Epidermal melanocyte (primary cell): ENCODE measurements around the gene KCND2.

Source experiments
- DNase-seq: peaks from one replicate; pipeline ENCODE4 v3.0.0; 2011; ENCODE audit warnings: low spot score; ENCODE audit not compliant: insufficient read length

The KCND2 gene

DNA sequence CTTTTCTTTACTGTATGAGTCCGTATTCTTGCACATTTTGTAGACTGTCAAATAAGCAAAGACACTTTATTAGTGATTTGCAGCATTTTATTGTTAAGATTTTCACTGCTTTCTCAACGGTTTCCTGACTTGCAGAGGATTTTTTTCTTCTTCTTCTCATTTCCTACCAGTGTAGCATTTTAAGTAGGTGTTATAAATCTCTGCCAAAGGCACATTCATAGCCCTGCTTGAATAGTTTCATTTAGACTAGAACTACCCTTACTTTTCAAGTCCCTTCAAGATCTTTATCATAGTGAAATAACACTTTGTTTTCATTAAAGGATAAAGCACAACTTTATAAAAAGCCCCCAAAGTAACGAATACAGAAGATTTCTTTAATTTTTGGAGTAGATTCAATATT is 313.6 kb downstream of the KCND2 start:
- no peak for DNase-seq

DNA sequence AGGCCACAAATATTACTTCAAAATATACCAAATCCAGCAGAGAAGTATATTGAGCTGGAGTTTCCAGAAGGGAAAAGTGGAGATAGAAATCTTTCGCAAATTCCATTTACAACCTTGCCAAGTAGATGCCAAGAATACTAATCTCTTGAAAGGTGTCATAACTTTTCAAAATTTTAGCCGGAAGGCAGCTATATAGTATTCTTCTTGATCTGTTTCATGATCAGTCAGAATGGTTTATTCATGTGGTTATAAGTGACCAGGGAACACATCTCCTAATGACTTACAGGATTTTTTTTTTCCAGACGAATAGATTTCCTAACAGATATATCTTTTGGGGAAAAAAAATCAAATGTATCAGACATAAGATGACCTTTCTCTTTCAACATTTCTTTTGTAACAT is 314.3 kb downstream of the KCND2 start:
- no peak for DNase-seq

DNA sequence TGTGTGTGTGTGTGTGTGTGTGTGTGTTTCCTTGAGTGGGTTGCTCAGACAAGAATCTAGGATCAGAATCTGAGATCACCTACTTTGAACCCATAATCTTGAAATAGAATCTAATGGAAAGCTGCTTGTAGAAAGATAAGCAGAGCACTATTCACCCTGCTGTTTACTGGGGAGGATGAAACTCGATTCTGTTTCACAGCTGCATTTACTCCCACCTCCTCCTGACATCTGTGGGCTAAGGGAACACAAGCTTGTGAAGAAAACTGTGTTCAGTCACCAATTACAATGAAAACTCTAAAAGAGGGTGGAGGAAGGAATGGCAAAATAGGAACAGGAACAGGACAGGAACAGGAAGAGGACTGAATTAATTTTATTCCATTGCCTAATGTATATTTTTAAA is 315.4 kb downstream of the KCND2 start:
- DNase-seq, result no peak

- DNase-seq, result no peak
These were observed 315.9 kb downstream of the KCND2 start for GRCh38 chr7:120588862-120589261.

GRCh38 chr7:120600607-120601006 is 327.6 kb downstream of the KCND2 start:
- DNase-seq, result no peak

- no peak for DNase-seq
These were observed 330.4 kb downstream of the KCND2 start for GRCh38 chr7:120603366-120603765.

DNA sequence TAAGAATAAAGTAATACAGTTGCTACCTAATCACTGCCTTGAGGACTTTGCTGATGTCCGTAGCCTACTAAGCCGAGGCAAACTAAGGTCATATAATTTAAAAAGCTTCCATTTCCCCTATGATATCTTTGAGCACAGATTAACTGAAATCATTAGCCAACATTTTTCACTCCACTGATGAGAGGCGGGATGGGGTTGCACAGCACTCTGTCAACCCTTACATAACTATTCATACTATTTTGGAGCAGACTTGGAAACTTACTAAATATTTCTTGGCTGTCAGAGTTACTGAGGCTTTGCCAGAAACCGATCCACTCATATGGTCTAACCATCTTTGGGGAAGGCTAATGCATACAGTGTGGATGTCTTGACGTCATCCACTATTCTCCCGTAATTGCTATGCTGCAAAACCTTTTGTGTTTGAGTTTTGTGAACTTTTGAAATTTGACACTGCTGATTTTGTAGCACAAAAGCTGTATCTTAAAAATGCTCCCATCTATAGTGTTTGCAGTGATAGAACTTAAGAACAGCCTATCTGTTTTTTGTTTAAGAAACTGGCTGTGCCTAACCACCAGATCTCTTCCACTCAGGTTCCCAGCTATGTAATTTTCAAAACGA is 336.3 kb downstream of the KCND2 start:
- DNase-seq, result no peak

DNA sequence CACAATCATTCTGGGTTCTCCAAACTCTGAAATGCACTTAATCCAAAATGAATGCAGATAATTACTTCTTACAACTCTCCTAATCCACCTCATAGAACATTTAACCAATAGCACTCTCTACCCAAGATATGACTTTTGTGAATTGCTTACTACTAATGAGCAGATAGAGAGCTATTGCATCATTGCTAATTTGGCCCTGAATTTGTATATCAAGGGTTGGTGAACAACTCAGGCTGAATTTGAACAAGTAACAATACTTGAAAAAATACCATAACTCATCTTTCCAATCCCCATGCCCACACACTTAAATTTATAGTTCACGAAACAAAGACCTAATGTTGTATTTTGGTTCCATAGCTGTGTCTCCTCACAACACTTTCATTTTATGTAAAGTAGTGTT is 339.0 kb downstream of the KCND2 start:
- DNase-seq, result no peak

DNA sequence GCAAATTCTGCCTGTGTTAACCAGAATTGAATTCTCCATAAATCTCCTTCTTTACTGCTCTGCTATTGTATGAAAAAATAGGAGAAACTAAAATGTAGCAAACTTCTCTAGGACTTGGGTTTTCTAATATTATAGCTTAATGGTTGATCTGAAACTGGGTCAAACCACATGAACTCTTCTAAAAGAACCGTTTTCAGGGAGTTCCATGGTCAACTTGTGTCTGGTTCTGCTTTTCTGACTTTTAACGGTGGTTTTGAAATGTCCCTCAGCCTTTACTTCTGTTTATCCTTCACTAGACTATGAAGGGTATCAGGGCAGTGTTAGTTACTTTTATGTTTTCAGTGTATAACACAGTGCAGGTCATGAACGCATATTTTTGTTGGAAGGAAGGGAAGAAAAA is 342.7 kb downstream of the KCND2 start:
- no peak for DNase-seq

- no peak for DNase-seq
These were observed 344.3 kb downstream of the KCND2 start for GRCh38 chr7:120617275-120617674.

- DNase-seq, result no peak
These were observed 355.3 kb downstream of the KCND2 start for GRCh38 chr7:120628251-120628650.

DNA sequence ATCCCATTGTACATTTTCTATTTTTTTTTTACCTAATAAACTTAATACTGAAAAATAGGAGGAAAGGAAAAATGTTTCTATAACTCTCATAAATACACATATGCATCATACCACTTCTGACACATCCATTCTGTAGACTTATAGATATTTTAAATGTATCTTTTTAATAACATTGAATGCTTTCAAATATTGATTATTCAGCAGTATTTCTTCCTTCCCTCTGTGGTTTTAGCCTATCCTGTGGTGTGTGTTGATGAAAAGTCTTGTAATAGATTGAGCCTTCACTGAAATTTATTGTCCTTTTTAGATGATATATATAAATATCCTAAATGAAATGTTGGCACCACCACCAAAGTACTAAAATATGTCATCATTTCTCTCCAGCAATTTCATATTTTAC is 366.9 kb downstream of the KCND2 start:
- no peak for DNase-seq

GRCh38 chr7:120645966-120646365 is 373.0 kb downstream of the KCND2 start:
- no peak for DNase-seq

GRCh38 chr7:120654241-120654640 is 381.3 kb downstream of the KCND2 start:
- no peak for DNase-seq

DNA sequence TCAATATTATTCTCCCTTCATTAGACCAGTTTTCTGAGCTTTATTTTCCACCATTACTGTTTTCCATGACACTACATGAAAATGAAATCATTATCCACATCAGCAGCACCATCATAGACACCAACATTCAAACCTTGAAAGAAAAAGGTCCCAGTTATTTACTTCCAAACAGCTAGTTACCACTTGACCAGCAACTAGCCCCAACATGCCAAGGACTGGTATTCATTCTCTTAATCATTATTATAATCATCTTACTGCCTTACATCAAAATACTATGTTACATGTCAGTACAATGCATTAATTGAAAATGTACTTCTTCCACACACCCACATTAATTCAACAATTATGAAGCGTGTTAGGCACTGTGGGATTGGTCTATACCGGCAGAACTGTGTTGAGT is 385.5 kb downstream of the KCND2 start:
- DNase-seq, result no peak

- no peak for DNase-seq
These were observed 389.3 kb downstream of the KCND2 start for GRCh38 chr7:120662291-120662690.

- DNase-seq, result no peak
These were observed 392.1 kb downstream of the KCND2 start for GRCh38 chr7:120665068-120665467.

DNA sequence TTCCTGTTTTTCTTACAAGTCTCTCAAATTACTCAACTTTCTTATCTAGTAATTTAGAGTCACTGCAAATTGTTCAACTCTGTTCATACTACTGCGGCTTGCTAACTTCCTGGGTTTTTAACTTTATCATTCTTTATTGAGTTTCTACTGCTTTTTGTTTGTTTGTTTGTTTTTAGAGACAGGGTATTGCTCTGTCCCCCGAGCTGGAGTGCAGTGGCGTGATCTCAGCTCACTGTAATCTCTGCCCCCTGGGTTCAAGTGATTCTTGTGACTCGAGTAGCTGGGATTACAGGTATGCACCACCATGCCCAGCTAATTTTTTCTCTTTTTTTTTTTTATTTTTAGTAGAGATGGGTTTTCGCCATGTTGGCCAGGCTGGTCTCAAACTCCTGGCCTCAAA is 402.1 kb downstream of the KCND2 start:
- no peak for DNase-seq

GRCh38 chr7:120677535-120677934 is 404.6 kb downstream of the KCND2 start:
- no peak for DNase-seq

GRCh38 chr7:120680985-120681384 is 408.0 kb downstream of the KCND2 start:
- DNase-seq, result no peak

DNA sequence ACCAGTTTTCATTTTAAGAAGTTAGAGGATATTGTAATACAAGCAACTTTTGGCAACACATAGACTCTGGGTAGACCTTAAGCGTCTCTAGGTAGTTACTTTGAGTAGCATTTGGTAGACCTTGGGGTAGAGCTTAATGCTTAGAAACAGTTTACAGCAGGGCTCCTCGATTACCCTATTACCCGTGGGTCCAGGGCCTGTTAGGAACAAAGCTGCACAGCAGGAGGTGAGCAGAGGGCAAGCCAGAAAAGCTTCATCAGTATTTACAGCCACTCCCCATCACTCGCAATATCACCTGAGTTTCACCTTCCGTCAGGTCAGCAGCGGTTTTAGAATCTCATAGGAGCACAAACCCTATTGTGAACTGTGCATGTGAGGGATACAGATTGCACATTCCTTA is 411.5 kb downstream of the KCND2 start:
- no peak for DNase-seq

- DNase-seq, result no peak
These were observed 418.9 kb downstream of the KCND2 start for GRCh38 chr7:120691915-120692314.

GRCh38 chr7:120695848-120696247 is 422.9 kb downstream of the KCND2 start:
- no peak for DNase-seq

DNA sequence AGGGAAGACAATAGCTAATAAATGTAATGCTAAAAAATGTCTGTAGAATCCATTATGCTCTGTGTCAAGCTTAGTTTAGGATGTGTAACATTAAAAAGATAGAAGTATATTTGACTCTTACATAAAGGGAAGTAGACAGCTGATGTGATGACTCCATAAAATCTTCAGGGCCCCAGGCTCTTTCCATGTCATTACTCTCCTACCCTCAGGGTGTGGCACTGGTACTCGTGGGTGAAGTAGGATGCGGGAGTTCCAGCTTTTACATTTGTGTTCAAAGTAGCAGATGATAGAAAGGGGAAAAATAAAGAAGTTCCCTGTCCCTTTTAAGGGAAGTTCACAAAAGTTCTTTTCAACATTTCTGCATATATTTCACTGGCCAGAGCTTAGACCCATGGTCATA is 427.8 kb downstream of the KCND2 start:
- no peak for DNase-seq
